ENCODE data around the gene CIRBP. TPM values are rescaled to one million over a fixed set of nuclear protein-coding genes. Genes with fewer than 3 reads are reported as not detected.

The CIRBP gene
- total RNA-seq, 2 donors from 2014 or later, result 163 to 179 TPM

- Histone ChIP-seq H3K9ac (ENCODE audit: low read depth in 2 of 2, low read length in 2 of 2) (peak overlapping the region; percentile 13 to 89), H3K4me3 (no peak overlapping the region), H3K27me3 (peaks cover 17% of the 10 kb centered on the region), H3K27ac (peak overlapping the region; percentile 91), H3K9me3 (no peaks in the 10 kb centered on the region), H3K36me3 (no peaks in the 10 kb centered on the region), H3K4me1 (peaks cover 8% of the 10 kb centered on the region)
- DNase-seq, result peak; percentile 31
- intact Hi-C loops (cut with DNase I), result loop anchor here (5.0 to 10.0 kb wide), 3 partner anchors 72 to 230 kb away; partner anchors contain the start of genes ADAMTSL5 and NDUFS7
- TF ChIP-seq CTCF (IDR thresholded peaks at IDR 0.05), result no peak
These were observed 16.0 kb downstream of the CIRBP start for GRCh38 chr19:1284979-1285736.

GRCh38 chr19:1285737-1286360 lies 16.7 kb downstream of the CIRBP start, which contains the start of gene EFNA2:
EFNA2 (plus strand) TSS chr19:1285873; CDS start chr19:1286169, 296 bp downstream.
- H3K4me1 ChIP-seq, result peaks cover 8% of the 10 kb centered on the region
- H3K4me3 ChIP-seq, result peak within 1 kb of the TSS; percentile 53
- peak within 1 kb of the TSS; percentile 73 to 89 for H3K9ac ChIP-seq (ENCODE audit: low read depth in 2 of 2, low read length in 2 of 2)
- intact Hi-C loops (cut with DNase I), result loop anchor here (10.0 kb wide), 1 partner anchor 229 kb away; the partner anchor contains the start of gene ADAMTSL5
- no peak for DNase-seq
- H3K27me3 ChIP-seq, result peaks cover 17% of the 10 kb centered on the region
- peak within 1 kb of the TSS; percentile 91 for H3K27ac ChIP-seq
- no peaks in the 10 kb centered on the region for H3K36me3 ChIP-seq
- H3K9me3 ChIP-seq, result no peaks in the 10 kb centered on the region
- no peak for TF ChIP-seq CTCF (IDR thresholded peaks at IDR 0.05)

DNA sequence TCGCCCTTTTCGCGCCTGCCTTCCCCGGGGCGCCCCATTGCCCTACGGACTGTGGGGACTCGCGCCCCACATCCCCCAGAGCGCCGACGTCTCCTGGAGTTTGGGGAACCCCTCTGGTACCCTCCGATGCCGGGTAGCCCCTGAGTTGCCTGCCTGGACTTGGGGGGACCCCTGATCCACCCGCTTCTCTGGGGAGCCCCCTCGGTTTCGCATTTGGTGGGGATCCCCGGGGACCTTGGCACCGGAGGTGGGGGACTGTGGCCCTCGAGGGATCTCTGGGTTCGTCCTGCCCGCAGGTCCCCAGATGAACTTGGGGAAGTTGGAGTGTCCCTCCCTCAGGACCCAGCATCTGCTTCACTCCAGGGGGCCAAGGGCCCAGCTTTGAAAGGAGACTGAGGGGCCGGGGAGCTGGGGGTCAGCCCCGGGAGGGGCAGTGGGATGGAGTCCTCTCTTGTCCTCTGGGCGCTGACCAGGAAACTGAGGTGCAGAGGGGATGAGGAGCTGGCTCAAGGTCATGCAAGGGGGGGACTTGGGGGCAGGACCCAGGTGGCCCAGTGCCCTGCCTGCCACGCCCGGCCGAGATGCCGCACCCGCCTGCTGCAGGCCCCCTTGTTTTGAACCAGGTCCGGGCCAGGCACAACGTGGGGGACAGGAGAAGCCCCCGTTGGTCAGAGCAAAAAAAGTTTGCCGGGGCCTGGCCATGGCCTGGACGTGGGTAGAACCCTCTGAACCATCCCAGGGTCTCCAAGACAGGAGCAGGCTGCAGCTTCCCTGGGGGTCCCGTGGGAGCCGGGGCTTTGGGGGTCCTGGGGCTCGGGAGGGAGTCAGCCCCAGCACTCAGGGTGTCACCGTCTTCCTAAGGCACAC lies 17.6 kb downstream of the CIRBP start:
- intact Hi-C loops (cut with DNase I), result loop anchor here (10.0 kb wide), 1 partner anchor 228 kb away; the partner anchor contains the start of gene ADAMTSL5
- peak overlapping the region; percentile 73 to 76 for H3K9ac ChIP-seq (ENCODE audit: low read depth in 2 of 2, low read length in 2 of 2)
- peaks cover 17% of the 10 kb centered on the region for H3K27me3 ChIP-seq

GRCh38 chr19:1287354-1288225 lies 18.5 kb downstream of the CIRBP start:
- Histone ChIP-seq H3K4me1 (peaks cover 15% of the 10 kb centered on the region), H3K9ac (ENCODE audit: low read depth in 2 of 2, low read length in 2 of 2) (peak overlapping the region; percentile 60 to 76), H3K9me3 (no peaks in the 10 kb centered on the region), H3K36me3 (no peaks in the 10 kb centered on the region), H3K27ac (peak overlapping the region; percentile 85), H3K27me3 (peaks cover 17% of the 10 kb centered on the region), H3K4me3 (peak overlapping the region; percentile 53)
- DNase-seq, result no peak
- TF ChIP-seq CTCF (IDR thresholded peaks at IDR 0.05), result no peak
- intact Hi-C loops (cut with DNase I), result loop anchor here (10.0 kb wide), 1 partner anchor 227 kb away; the partner anchor contains the start of gene ADAMTSL5

More for the DNA sequence above, 17.6 kb downstream of the CIRBP start:
- H3K4me1 ChIP-seq, result peaks cover 15% of the 10 kb centered on the region
- TF ChIP-seq CTCF (IDR thresholded peaks at IDR 0.05), result no peak
- H3K36me3 ChIP-seq, result no peaks in the 10 kb centered on the region
- peak overlapping the region; percentile 85 for H3K27ac ChIP-seq
- peak overlapping the region; percentile 53 for H3K4me3 ChIP-seq
- DNase-seq, result peak; percentile 42
- H3K9me3 ChIP-seq, result no peaks in the 10 kb centered on the region

Data from colonic mucosa (tissue), 4 donors.